A549 (cell line): ENCODE results near the gene OPCML. TPM values are rescaled to one million over a fixed set of nuclear protein-coding genes. Genes with fewer than 3 reads are reported as not detected.

Experiments used
- ATAC-seq, 2 experiments: fragments of 200-7000 bp in 1 of 2; fragments of >200 bp in 1 of 2; cut with Nextera tagmentation in 1 of 2; cut with Tn5 transposase in 1 of 2; 3 replicates each; pipeline versions ENCODE4 v1.8.0 to v1.9.1; 2018 to 2020; ENCODE audit warnings: mild to moderate bottlenecking in 1 of 2, moderate library complexity in 1 of 2
- CTCF ChIA-PET: fragments of 300-600 bp; sonication (Branson Sonifier 250); formaldehyde crosslinking; extraction: SDS; loops from one replicate; lab custom pipeline; 2021; ENCODE audit warnings: antibody characterized with exemption, inconsistent platforms; lab: Yijun Ruan, JAX
- POLR2A ChIA-PET: fragments of 350-600 bp; formaldehyde crosslinking; extraction: SDS; loops from one replicate; lab custom pipeline; 2021; ENCODE audit warnings: antibody characterized with exemption, inconsistent platforms; lab: Yijun Ruan, JAX
- DNase-seq, 2 experiments: peaks; one replicate each; pipeline versions ENCODE4 v3.0.0 to v3.0.0-alpha.2; 2011 to 2016; ENCODE audit warnings: low read depth in 1 of 2, low spot score in 1 of 2
- FAIRE-seq: peaks from 2 replicates; lab custom pipeline; 2011; peaks lifted over from hg19 to GRCh38; lab: Jason Lieb, UNC
- H3K27ac ChIP-seq, 2 experiments: fragments of >200 bp; sonication (Bioruptor Twin); formaldehyde crosslinking; 3 replicates each; pipeline ENCODE4 v1.5.1; 2016 to 2017
- H3K4me1 ChIP-seq: fragments of >200 bp; sonication (Bioruptor Twin); formaldehyde crosslinking; 3 replicates; pipeline ENCODE4 v1.6.1; 2016
- H3K4me2 ChIP-seq: fragments of >200 bp; sonication (Bioruptor Twin); formaldehyde crosslinking; 3 replicates; pipeline ENCODE4 v1.6.1; 2016
- H3K4me3 ChIP-seq: fragments of >200 bp; sonication (Bioruptor Twin); formaldehyde crosslinking; 3 replicates; pipeline ENCODE4 v1.5.1; 2016
- H3K9me3 ChIP-seq: fragments of >200 bp; sonication (Bioruptor Twin); formaldehyde crosslinking; 3 replicates; pipeline ENCODE4 v1.6.1; 2016
- CHD4 ChIP-seq: fragments of 200-600 bp; sonication (generic); IDR thresholded peaks from 2 replicates; pipeline ENCODE4 v1.6.1; 2016; ENCODE audit warnings: antibody characterized with exemption, mild to moderate bottlenecking, borderline replicate concordance
- EHF ChIP-seq: fragments of 250-450 bp; sonication (Bioruptor Pico); IDR thresholded peaks from 2 replicates; pipeline ENCODE4 v1.5.0; 2020; ENCODE audit warnings: mild to moderate bottlenecking
- ESRRA ChIP-seq: fragments of 150-350 bp; IDR thresholded peaks from 2 replicates; pipeline ENCODE4 v1.6.1; 2014; ENCODE audit warnings: mild to moderate bottlenecking, low read length, borderline replicate concordance
- GATA3 ChIP-seq: IDR thresholded peaks from 2 replicates; pipeline ENCODE4 v1.6.1; 2012; ENCODE audit warnings: borderline replicate concordance
- HEYL ChIP-seq: fragments of 250-450 bp; sonication (Bioruptor Pico); IDR thresholded peaks from 2 replicates; pipeline ENCODE4 v1.8.0; 2021; ENCODE audit warnings: mild to moderate bottlenecking, moderate library complexity
- HOXA7 ChIP-seq: fragments of 250-450 bp; sonication (Bioruptor Pico); IDR thresholded peaks from 2 replicates; pipeline ENCODE4 v1.5.0; 2020; ENCODE audit warnings: mild to moderate bottlenecking, moderate library complexity
- HOXB5 ChIP-seq: fragments of 250-450 bp; sonication (Bioruptor Pico); IDR thresholded peaks from 2 replicates; pipeline ENCODE4 v1.5.0; 2020; ENCODE audit warnings: mild to moderate bottlenecking, moderate library complexity
- JUN ChIP-seq, 2 experiments: fragments of >200 bp; sonication (Bioruptor Twin); formaldehyde crosslinking; IDR thresholded peaks; 2 replicates in 1 of 2; 3 replicates in 1 of 2; pipeline ENCODE4 v1.6.1; 2016 to 2017
- JUNB ChIP-seq: fragments of >200 bp; sonication (Bioruptor Twin); formaldehyde crosslinking; IDR thresholded peaks from 2 replicates; pipeline ENCODE4 v1.6.1; 2016
- KDM1A ChIP-seq: fragments of 200-600 bp; sonication (generic); IDR thresholded peaks from 2 replicates; pipeline ENCODE4 v1.6.1; 2016; ENCODE audit warnings: low read depth, mild to moderate bottlenecking
- KDM5A ChIP-seq: fragments of 200-600 bp; sonication (generic); IDR thresholded peaks from 2 replicates; pipeline ENCODE4 v1.6.1; 2016; ENCODE audit warnings: antibody characterized with exemption, mild to moderate bottlenecking
- NFE2L2 ChIP-seq: fragments of 150-350 bp; conservative IDR thresholded peaks from 2 replicates; pipeline ENCODE4 v1.6.1; 2014; ENCODE audit warnings: low read length
- POLR2A ChIP-seq: IDR thresholded peaks from 2 replicates; pipeline ENCODE4 v1.6.1; 2012; ENCODE audit warnings: mild to moderate bottlenecking, low read length
- RCOR1 ChIP-seq: fragments of 150-350 bp; IDR thresholded peaks from 2 replicates; pipeline ENCODE4 v1.6.1; 2014; ENCODE audit warnings: antibody characterized with exemption, low read length, low read depth
- RNF2 ChIP-seq: fragments of 200-600 bp; sonication (generic); IDR thresholded peaks from 2 replicates; pipeline ENCODE4 v1.6.1; 2016; ENCODE audit warnings: low read depth, mild to moderate bottlenecking, antibody characterized with exemption, moderate library complexity, borderline replicate concordance
- TFCP2L1 ChIP-seq: fragments of 250-450 bp; sonication (Bioruptor Pico); IDR thresholded peaks from 2 replicates; pipeline ENCODE4 v1.5.0; 2021; ENCODE audit warnings: mild to moderate bottlenecking
- ZFP36 ChIP-seq: fragments of 450-650 bp; IDR thresholded peaks from 2 replicates; pipeline ENCODE4 v1.6.1; 2014; ENCODE audit warnings: borderline replicate concordance; ENCODE audit not compliant: partially characterized antibody
- WGBS: methylation state at CpG from one replicate; pipeline ENCODE4 v1.1.6; 2017; ENCODE audit errors: missing lambda C conversion rate; 5-methylcytosine and 5-hydroxymethylcytosine counted together
- polyA plus RNA-seq, 4 experiments: library from polyadenylated mRNA; depleted of rRNA in 3 of 4; stranded (reverse); fragments of >200 nt; fragmentation: RNase III in 1 of 4; extraction: RNeasy Plus Mini Kit Qiagen cat#74134 plus additional on column Dnase treatment in 1 of 4; gene quantifications; 2 replicates in 3 of 4; 3 replicates in 1 of 4; pipeline ENCODE4 v1.2.3, GENCODE V29; 2011 to 2017
- TF ChIP-seq, protein P1 (sequence below): fragments of >200 bp; sonication (Bioruptor Twin); formaldehyde crosslinking; IDR thresholded peaks from 3 replicates; pipeline ENCODE4 v1.5.1; 2016
- TF ChIP-seq, protein P2 (sequence below): fragments of 200-600 bp; sonication (generic); IDR thresholded peaks from 2 replicates; pipeline ENCODE4 v1.6.1; 2016; ENCODE audit warnings: antibody characterized with exemption, mild to moderate bottlenecking, moderate library complexity
- TF ChIP-seq, protein P3 (sequence below): fragments of 450-650 bp; IDR thresholded peaks from 2 replicates; pipeline ENCODE4 v1.6.1; 2014; ENCODE audit warnings: antibody characterized with exemption
- TF ChIP-seq, protein P4 (sequence below): IDR thresholded peaks from 2 replicates; pipeline ENCODE4 v1.6.1; 2012

Gene OPCML
- polyA plus RNA-seq, 2 of the 4 experiments (the other 2 are of a cell fraction) = not detected

DNA sequence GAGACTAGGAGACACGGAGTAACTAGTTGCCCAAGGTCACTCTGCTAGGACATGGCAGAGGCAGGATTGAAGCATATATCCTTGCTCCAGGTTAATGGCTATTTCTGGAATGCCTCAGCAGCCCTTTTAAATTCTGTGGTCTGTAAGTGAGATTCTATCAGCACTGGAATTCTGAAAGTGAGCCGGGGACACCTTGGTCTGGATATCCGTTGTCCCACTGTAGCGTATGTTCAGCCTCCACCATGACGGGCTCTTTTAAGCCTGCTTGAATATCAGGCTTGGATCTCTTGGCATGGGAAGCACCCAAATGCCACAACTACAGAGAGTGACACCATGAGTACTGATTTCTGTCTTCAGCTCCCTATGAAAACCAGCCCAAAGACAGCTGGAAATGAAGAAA lies 254.4 kb downstream of the OPCML start:
- ChIA-PET POLR2A (no interaction called here), CTCF (no interaction called here)
- Histone ChIP-seq H3K27ac (no peak overlapping the region), H3K4me2 (no peak overlapping the region), H3K4me3 (no peak overlapping the region), H3K4me1 (no peaks in the 10 kb centered on the region), H3K9me3 (no peaks in the 10 kb centered on the region)
- WGBS = 36% methylated on average over 5 of the region's 5 CpGs
- TF ChIP-seq TFCP2L1 (CRISPR knock-in tag) = no peak
- no peak for TF ChIP-seq KDM1A
- TF ChIP-seq GATA3 = no peak
- no peak for TF ChIP-seq EHF (CRISPR knock-in tag)
- no peak for TF ChIP-seq NFE2L2
- TF ChIP-seq, protein P1, sequence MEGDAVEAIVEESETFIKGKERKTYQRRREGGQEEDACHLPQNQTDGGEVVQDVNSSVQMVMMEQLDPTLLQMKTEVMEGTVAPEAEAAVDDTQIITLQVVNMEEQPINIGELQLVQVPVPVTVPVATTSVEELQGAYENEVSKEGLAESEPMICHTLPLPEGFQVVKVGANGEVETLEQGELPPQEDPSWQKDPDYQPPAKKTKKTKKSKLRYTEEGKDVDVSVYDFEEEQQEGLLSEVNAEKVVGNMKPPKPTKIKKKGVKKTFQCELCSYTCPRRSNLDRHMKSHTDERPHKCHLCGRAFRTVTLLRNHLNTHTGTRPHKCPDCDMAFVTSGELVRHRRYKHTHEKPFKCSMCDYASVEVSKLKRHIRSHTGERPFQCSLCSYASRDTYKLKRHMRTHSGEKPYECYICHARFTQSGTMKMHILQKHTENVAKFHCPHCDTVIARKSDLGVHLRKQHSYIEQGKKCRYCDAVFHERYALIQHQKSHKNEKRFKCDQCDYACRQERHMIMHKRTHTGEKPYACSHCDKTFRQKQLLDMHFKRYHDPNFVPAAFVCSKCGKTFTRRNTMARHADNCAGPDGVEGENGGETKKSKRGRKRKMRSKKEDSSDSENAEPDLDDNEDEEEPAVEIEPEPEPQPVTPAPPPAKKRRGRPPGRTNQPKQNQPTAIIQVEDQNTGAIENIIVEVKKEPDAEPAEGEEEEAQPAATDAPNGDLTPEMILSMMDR = no peak
- TF ChIP-seq KDM5A = no peak
- TF ChIP-seq, protein P2, sequence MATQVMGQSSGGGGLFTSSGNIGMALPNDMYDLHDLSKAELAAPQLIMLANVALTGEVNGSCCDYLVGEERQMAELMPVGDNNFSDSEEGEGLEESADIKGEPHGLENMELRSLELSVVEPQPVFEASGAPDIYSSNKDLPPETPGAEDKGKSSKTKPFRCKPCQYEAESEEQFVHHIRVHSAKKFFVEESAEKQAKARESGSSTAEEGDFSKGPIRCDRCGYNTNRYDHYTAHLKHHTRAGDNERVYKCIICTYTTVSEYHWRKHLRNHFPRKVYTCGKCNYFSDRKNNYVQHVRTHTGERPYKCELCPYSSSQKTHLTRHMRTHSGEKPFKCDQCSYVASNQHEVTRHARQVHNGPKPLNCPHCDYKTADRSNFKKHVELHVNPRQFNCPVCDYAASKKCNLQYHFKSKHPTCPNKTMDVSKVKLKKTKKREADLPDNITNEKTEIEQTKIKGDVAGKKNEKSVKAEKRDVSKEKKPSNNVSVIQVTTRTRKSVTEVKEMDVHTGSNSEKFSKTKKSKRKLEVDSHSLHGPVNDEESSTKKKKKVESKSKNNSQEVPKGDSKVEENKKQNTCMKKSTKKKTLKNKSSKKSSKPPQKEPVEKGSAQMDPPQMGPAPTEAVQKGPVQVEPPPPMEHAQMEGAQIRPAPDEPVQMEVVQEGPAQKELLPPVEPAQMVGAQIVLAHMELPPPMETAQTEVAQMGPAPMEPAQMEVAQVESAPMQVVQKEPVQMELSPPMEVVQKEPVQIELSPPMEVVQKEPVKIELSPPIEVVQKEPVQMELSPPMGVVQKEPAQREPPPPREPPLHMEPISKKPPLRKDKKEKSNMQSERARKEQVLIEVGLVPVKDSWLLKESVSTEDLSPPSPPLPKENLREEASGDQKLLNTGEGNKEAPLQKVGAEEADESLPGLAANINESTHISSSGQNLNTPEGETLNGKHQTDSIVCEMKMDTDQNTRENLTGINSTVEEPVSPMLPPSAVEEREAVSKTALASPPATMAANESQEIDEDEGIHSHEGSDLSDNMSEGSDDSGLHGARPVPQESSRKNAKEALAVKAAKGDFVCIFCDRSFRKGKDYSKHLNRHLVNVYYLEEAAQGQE = no peak
- no peak for TF ChIP-seq RNF2
- no peak for TF ChIP-seq HEYL (CRISPR knock-in tag)
- no peak for TF ChIP-seq JUN (IDR thresholded peaks at IDR 0.05)
- DNase-seq = no peak
- FAIRE-seq = no peak
- no peak for ATAC-seq

DNA sequence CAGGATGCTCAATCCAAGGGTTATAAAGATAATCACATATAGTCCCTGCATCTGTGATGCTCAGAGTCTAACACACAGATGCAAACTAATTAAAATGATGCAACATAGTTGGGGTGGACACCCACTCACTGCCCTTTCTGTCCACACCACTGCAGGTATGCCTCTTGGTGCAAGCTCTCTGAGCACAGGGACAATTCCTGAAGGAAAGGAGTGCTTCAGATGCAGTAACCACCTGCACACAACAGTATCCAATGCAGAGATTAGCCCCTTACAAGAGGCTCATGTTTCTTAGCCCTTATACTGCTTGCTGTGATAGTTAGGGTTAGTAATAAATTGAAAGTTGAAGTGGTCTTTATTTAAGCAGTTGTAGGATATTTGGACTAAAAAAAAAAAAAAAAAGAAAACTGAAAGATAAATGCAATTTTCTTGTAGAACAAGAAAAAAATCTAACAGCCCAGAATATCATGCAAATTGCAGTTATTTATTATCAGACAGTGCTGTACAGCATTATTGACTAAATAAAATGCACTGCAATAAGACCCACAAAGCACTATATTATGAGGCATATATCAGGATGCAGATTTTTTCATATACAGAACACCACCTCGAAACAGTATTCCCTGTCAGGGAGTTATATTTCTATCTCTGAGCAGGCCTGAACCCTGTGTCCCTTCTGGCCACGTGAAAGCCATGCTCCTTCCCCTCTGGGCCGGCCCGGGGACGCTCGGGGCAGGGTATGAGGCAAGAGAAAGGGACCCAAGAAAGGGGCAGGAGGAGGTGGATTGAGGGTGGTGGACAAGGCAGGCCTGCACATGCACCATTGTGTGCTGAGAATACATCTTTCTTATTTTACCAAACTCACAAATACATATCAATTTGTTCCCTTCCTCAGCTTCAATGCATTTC lies 260.2 kb downstream of the OPCML start:
- WGBS = 0% methylated on average over 6 of the region's 6 CpGs
- FAIRE-seq = no peak
- Histone ChIP-seq H3K9me3 (no peaks in the 10 kb centered on the region), H3K4me1 (no peaks in the 10 kb centered on the region), H3K4me3 (no peak overlapping the region), H3K27ac (no peak overlapping the region), H3K4me2 (no peak overlapping the region)
- POLR2A ChIA-PET = no interaction called here
- DNase-seq = no peak
- no peak for ATAC-seq
- CTCF ChIA-PET = interaction anchor here (0.7 to 0.9 kb wide), 2 partner anchors 32 to 40 kb away, joined by 3 read pairs; no protein-coding TSS in a partner anchor
- TF ChIP-seq RCOR1 = no peak
- TF ChIP-seq, protein P3, sequence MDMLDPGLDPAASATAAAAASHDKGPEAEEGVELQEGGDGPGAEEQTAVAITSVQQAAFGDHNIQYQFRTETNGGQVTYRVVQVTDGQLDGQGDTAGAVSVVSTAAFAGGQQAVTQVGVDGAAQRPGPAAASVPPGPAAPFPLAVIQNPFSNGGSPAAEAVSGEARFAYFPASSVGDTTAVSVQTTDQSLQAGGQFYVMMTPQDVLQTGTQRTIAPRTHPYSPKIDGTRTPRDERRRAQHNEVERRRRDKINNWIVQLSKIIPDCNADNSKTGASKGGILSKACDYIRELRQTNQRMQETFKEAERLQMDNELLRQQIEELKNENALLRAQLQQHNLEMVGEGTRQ = no peak
- no peak for TF ChIP-seq CHD4
- TF ChIP-seq, protein P4, sequence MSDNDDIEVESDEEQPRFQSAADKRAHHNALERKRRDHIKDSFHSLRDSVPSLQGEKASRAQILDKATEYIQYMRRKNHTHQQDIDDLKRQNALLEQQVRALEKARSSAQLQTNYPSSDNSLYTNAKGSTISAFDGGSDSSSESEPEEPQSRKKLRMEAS = no peak
- no peak for TF ChIP-seq JUNB
- TF ChIP-seq POLR2A = no peak
- no peak for TF ChIP-seq ZFP36
- no peak for TF ChIP-seq EHF (CRISPR knock-in tag)
- no peak for TF ChIP-seq HOXA7
- TF ChIP-seq ESRRA = no peak
- TF ChIP-seq HOXB5 (CRISPR knock-in tag) = no peak
